H9 (cell line): ENCODE results near the gene SLC10A4. TPM values are rescaled to one million over a fixed set of nuclear protein-coding genes. Genes with fewer than 3 reads are reported as not detected.

Experiments used
- DNase-seq: peaks from one replicate; pipeline ENCODE4 v3.0.0-alpha.2; 2017
- H2AFZ ChIP-seq: one replicate; pipeline ENCODE4 v1.6.1; 2013; ENCODE audit warnings: mild to moderate bottlenecking, low read length, control low read depth, moderate library complexity
- H2AK5ac ChIP-seq: 2 replicates; pipeline ENCODE4 v1.6.1; 2013; ENCODE audit warnings: low read length, control low read depth, mixed read lengths; ENCODE audit not compliant: insufficient read length
- H2BK120ac ChIP-seq: one replicate; pipeline ENCODE4 v1.6.1; 2013; ENCODE audit warnings: low read depth, mild to moderate bottlenecking, low read length, control low read depth, inconsistent platforms; ENCODE audit not compliant: poor library complexity, severe bottlenecking
- H2BK12ac ChIP-seq: 2 replicates; pipeline ENCODE4 v1.6.1; 2013; ENCODE audit warnings: low read length, control low read depth, mixed read lengths, low read depth; ENCODE audit not compliant: insufficient read length
- H2BK15ac ChIP-seq: 2 replicates; pipeline ENCODE4 v1.6.1; 2013; ENCODE audit warnings: low read depth, low read length, control low read depth
- H2BK20ac ChIP-seq: one replicate; pipeline ENCODE4 v1.6.1; 2013; ENCODE audit warnings: low read depth, mild to moderate bottlenecking, low read length, control low read depth, inconsistent platforms; ENCODE audit not compliant: poor library complexity, severe bottlenecking
- H2BK5ac ChIP-seq: 2 replicates; pipeline ENCODE4 v1.6.1; 2013; ENCODE audit warnings: low read length, control low read depth, mixed read lengths; ENCODE audit not compliant: insufficient read length
- H3K14ac ChIP-seq: 2 replicates; pipeline ENCODE4 v1.6.1; 2013; ENCODE audit warnings: low read length, control low read depth; ENCODE audit not compliant: insufficient read depth
- H3K18ac ChIP-seq: 2 replicates; pipeline ENCODE4 v1.6.1; 2013; ENCODE audit warnings: low read depth, mild to moderate bottlenecking, mixed read lengths, low read length, control low read depth; ENCODE audit not compliant: insufficient read length
- H3K23ac ChIP-seq: 2 replicates; pipeline ENCODE4 v1.6.1; 2013; ENCODE audit warnings: low read length, control low read depth, mixed read lengths, low read depth; ENCODE audit not compliant: insufficient read length
- H3K23me2 ChIP-seq: 2 replicates; pipeline ENCODE4 v1.6.1; 2013; ENCODE audit warnings: low read depth, mild to moderate bottlenecking, mixed read lengths, low read length, control low read depth; ENCODE audit not compliant: insufficient read length, poor library complexity, severe bottlenecking
- H3K27ac ChIP-seq: 2 replicates; pipeline ENCODE4 v1.5.1; 2013; ENCODE audit warnings: low read length, control low read depth, mixed read lengths, low read depth; ENCODE audit not compliant: insufficient read length
- H3K27me3 ChIP-seq: 2 replicates; pipeline ENCODE4 v1.6.1; 2013; ENCODE audit warnings: low read length, control low read depth, inconsistent platforms; ENCODE audit not compliant: insufficient read depth
- H3K4ac ChIP-seq: 2 replicates; pipeline ENCODE4 v1.6.1; 2013; ENCODE audit warnings: low read depth, mild to moderate bottlenecking, control low read depth, inconsistent platforms, low read length, moderate library complexity
- H3K4me1 ChIP-seq: 2 replicates; pipeline ENCODE4 v1.6.1; 2013; ENCODE audit warnings: low read length, control low read depth, inconsistent platforms; ENCODE audit not compliant: insufficient read depth
- H3K4me2 ChIP-seq: 2 replicates; pipeline ENCODE4 v1.6.1; 2013; ENCODE audit warnings: low read length, control low read depth, mixed read lengths; ENCODE audit not compliant: insufficient read length, insufficient read depth
- H3K56ac ChIP-seq: 2 replicates; pipeline ENCODE4 v1.6.1; 2013; ENCODE audit warnings: low read depth, mild to moderate bottlenecking, mixed read lengths, low read length, control low read depth; ENCODE audit not compliant: insufficient read length
- H3K79me1 ChIP-seq: 2 replicates; pipeline ENCODE4 v1.6.1; 2013; ENCODE audit warnings: low read depth, mild to moderate bottlenecking, moderate library complexity, low read length, control low read depth, inconsistent platforms; ENCODE audit not compliant: insufficient read depth, poor library complexity, severe bottlenecking
- H3K79me2 ChIP-seq: 2 replicates; pipeline ENCODE4 v1.6.1; 2013; ENCODE audit warnings: low read length, control low read depth, inconsistent platforms; ENCODE audit not compliant: insufficient read depth
- H3K9ac ChIP-seq: 2 replicates; pipeline ENCODE4 v1.6.1; 2013; ENCODE audit warnings: low read length, control low read depth, mixed read lengths; ENCODE audit not compliant: insufficient read length; ENCODE audit errors: extremely low read depth
- H3K9me3 ChIP-seq: one replicate; pipeline ENCODE4 v1.6.1; 2013; ENCODE audit warnings: low read depth, low read length, inconsistent platforms; ENCODE audit not compliant: control insufficient read depth
- H3T11ph ChIP-seq: one replicate; pipeline ENCODE4 v1.6.1; 2013; ENCODE audit warnings: mild to moderate bottlenecking, low read length, control low read depth, inconsistent platforms
- H4K20me1 ChIP-seq: one replicate; pipeline ENCODE4 v1.6.1; 2013; ENCODE audit not compliant: control insufficient read depth, insufficient read length, insufficient read depth
- H4K5ac ChIP-seq: 2 replicates; pipeline ENCODE4 v1.6.1; 2013; ENCODE audit warnings: low read depth, mild to moderate bottlenecking, mixed read lengths, low read length, control low read depth; ENCODE audit not compliant: insufficient read length
- H4K8ac ChIP-seq: replicated peaks from 2 replicates; pipeline ENCODE4 v1.6.1; 2013; ENCODE audit warnings: low read length, control low read depth, mixed read lengths, low read depth; ENCODE audit not compliant: insufficient read length
- H4K91ac ChIP-seq: 2 replicates; pipeline ENCODE4 v1.6.1; 2013; ENCODE audit warnings: low read depth, mild to moderate bottlenecking, moderate library complexity, mixed read lengths, low read length, control low read depth; ENCODE audit not compliant: insufficient read length
- H3K27ac Mint-ChIP-seq, 3 experiments: 2 replicates in 2 of 3; 3 replicates in 1 of 3; pipeline ENCODE4 v1.8.0; 2020 to 2021; ENCODE audit warnings: mixed read lengths in 3 of 3, mild to moderate bottlenecking in 1 of 3, moderate library complexity in 1 of 3
- H3K27me3 Mint-ChIP-seq: 2 replicates; pipeline ENCODE4 v1.8.0; 2021; ENCODE audit warnings: low read depth, mild to moderate bottlenecking, moderate library complexity, mixed read lengths
- H3K36me3 Mint-ChIP-seq, 3 experiments: 2 replicates in 2 of 3; 3 replicates in 1 of 3; pipeline ENCODE4 v1.8.0; 2020 to 2021; ENCODE audit warnings: low read depth in 3 of 3, mixed read lengths in 3 of 3; ENCODE audit not compliant: insufficient read depth in 1 of 3
- H3K4me1 Mint-ChIP-seq, 2 experiments: 2 replicates each; pipeline ENCODE4 v1.8.0; 2020; ENCODE audit warnings: mixed read lengths in 2 of 2
- H3K4me3 Mint-ChIP-seq, 2 experiments: 2 replicates in 1 of 2; 3 replicates in 1 of 2; pipeline ENCODE4 v1.8.0; 2020 to 2021; ENCODE audit warnings: mild to moderate bottlenecking in 2 of 2, mixed read lengths in 2 of 2, moderate library complexity in 1 of 2
- H3K9me3 Mint-ChIP-seq, 2 experiments: 2 replicates in 1 of 2; 3 replicates in 1 of 2; pipeline ENCODE4 v1.8.0; 2020; ENCODE audit warnings: mild to moderate bottlenecking in 2 of 2, mixed read lengths in 2 of 2, moderate library complexity in 1 of 2
- whole genome bisulfite sequencing: extraction: QIAGEN DNeasy Blood & Tissue Kit; methylation state at CpG from one replicate; pipeline ENCODE4 v1.1.7; 2013; ENCODE audit warnings: missing lambda C conversion rate, low lambda C conversion rate, mixed read lengths; ENCODE audit not compliant: insufficient read length; ENCODE audit errors: extremely low coverage; 5-methylcytosine and 5-hydroxymethylcytosine counted together
- total RNA-seq: library from RNA; stranded (reverse); gene quantifications from 2 replicates; pipeline ENCODE4 v1.2.1, GENCODE V29; 2021
- TF ChIP-seq, protein P1 (sequence below): fragments of 200-600 bp; sonication (generic); conservative IDR thresholded peaks from 3 replicates; pipeline ENCODE4 v1.8.0; 2021; ENCODE audit warnings: antibody characterized with exemption, mild to moderate bottlenecking

SLC10A4 gene
- total RNA-seq, 1 experiment from 2014 or later: 1.7 TPM

DNA sequence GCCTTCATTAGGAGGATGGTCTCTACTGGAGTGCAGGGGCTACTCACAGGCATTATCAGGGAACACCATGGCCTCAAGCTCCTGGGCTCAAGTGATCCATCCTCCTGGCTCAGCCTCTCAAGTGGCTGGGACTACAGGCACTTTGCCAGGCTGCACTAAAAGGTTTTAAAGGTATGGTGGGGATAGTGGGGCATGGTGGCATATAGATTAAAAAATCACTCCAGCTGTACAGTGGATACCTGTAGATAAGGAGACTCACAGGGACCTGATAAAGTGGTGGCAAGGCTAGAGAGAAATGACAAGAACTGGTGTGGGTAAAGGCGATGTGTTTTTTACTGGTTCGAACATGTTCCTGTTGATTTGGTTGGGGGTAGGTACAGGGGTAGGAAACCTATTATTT, 12.8 kb downstream of the SLC10A4 start:
- Histone ChIP-seq H3K79me2 (no peaks in the 10 kb centered on the region), H3K56ac (no peak overlapping the region), H2BK15ac (no peak overlapping the region), H4K8ac (no peak overlapping the region), H3K23ac (no peak overlapping the region), H3K4ac (no peak overlapping the region), H3K23me2 (peaks cover 2% of the 10 kb centered on the region), H3K79me1 (no peaks in the 10 kb centered on the region), H2AK5ac (no peak overlapping the region), H4K20me1 (no peaks in the 10 kb centered on the region), H3K9me3 (no peaks in the 10 kb centered on the region), H3K27ac (no peak overlapping the region), H3T11ph (no peak overlapping the region), H3K14ac (no peak overlapping the region), H3K4me2 (no peak overlapping the region), H3K18ac (no peak overlapping the region), H2BK5ac (no peak overlapping the region), H2BK20ac (no peak overlapping the region), H2BK12ac (no peak overlapping the region), H2BK120ac (no peak overlapping the region), H3K4me1 (no peaks in the 10 kb centered on the region), H4K5ac (no peak overlapping the region), H2AFZ (no peak overlapping the region), H4K91ac (no peak overlapping the region), H3K27me3 (no peaks in the 10 kb centered on the region; the same call in 1 of the 2 replicates), H3K9ac (no peak overlapping the region)
- H3K4me1 Mint-ChIP-seq: peaks cover 5 to 8% of the 10 kb centered on the region in 2 experiments
- no peak overlapping the region for H3K4me3 Mint-ChIP-seq
- no peak for DNase-seq
- H3K27me3 Mint-ChIP-seq: peaks cover 26% of the 10 kb centered on the region
- TF ChIP-seq, protein P1, sequence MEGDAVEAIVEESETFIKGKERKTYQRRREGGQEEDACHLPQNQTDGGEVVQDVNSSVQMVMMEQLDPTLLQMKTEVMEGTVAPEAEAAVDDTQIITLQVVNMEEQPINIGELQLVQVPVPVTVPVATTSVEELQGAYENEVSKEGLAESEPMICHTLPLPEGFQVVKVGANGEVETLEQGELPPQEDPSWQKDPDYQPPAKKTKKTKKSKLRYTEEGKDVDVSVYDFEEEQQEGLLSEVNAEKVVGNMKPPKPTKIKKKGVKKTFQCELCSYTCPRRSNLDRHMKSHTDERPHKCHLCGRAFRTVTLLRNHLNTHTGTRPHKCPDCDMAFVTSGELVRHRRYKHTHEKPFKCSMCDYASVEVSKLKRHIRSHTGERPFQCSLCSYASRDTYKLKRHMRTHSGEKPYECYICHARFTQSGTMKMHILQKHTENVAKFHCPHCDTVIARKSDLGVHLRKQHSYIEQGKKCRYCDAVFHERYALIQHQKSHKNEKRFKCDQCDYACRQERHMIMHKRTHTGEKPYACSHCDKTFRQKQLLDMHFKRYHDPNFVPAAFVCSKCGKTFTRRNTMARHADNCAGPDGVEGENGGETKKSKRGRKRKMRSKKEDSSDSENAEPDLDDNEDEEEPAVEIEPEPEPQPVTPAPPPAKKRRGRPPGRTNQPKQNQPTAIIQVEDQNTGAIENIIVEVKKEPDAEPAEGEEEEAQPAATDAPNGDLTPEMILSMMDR: no peak
- WGBS: no CpG with 5 or more reads among the region's 2 CpGs
- H3K27ac Mint-ChIP-seq: no peak overlapping the region
- no peaks in the 10 kb centered on the region for H3K9me3 Mint-ChIP-seq
- peaks cover under 1 to 11% (median 10%) of the 10 kb centered on the region in 3 experiments; a peak in 6 of 7 replicates for H3K36me3 Mint-ChIP-seq
